MM.1S (cell line): Measurements from ENCODE around the gene CAMKK1.

Source experiments
- DNase-seq: peaks from one replicate; pipeline ENCODE4 v3.0.0-alpha.2; 2015
- H2AFZ ChIP-seq: fragments of 300-600 bp; sonication (generic); 2 replicates; pipeline ENCODE4 v1.6.0; 2016; ENCODE audit warnings: antibody characterized with exemption, low read length
- H3F3A ChIP-seq: fragments of 300-600 bp; sonication (generic); 2 replicates; pipeline ENCODE4 v1.6.1; 2016; ENCODE audit warnings: mild to moderate bottlenecking, antibody characterized with exemption, low read length, moderate library complexity, mixed read lengths; ENCODE audit not compliant: insufficient read depth
- H3K27ac ChIP-seq: fragments of 300-600 bp; sonication (generic); 2 replicates; pipeline ENCODE4 v1.5.1; 2016; ENCODE audit warnings: mild to moderate bottlenecking, low read length
- H3K27me3 ChIP-seq: fragments of 300-600 bp; sonication (generic); replicated peaks from 2 replicates; pipeline ENCODE4 v1.6.0; 2016; ENCODE audit warnings: low read length; ENCODE audit not compliant: insufficient read depth
- H3K36me3 ChIP-seq: fragments of 300-600 bp; sonication (generic); replicated peaks from 2 replicates; pipeline ENCODE4 v1.6.1; 2016; ENCODE audit warnings: mild to moderate bottlenecking, low read length, mixed read lengths; ENCODE audit not compliant: insufficient read depth
- H3K4me1 ChIP-seq: fragments of 300-600 bp; sonication (generic); 2 replicates; pipeline ENCODE4 v1.6.1; 2016; ENCODE audit warnings: low read length, mixed read lengths
- H3K4me2 ChIP-seq: fragments of 300-600 bp; sonication (generic); 2 replicates; pipeline ENCODE4 v1.6.0; 2016; ENCODE audit warnings: low read depth, low read length
- H3K4me3 ChIP-seq: fragments of 300-600 bp; sonication (generic); 2 replicates; pipeline ENCODE4 v1.5.1; 2016; ENCODE audit warnings: low read length, mixed read lengths
- H3K79me2 ChIP-seq: fragments of 300-600 bp; sonication (generic); 2 replicates; pipeline ENCODE4 v1.6.1; 2016; ENCODE audit warnings: mixed run types, low read length, mixed read lengths
- H3K9ac ChIP-seq: fragments of 300-600 bp; sonication (generic); 2 replicates; pipeline ENCODE4 v1.6.1; 2016; ENCODE audit warnings: low read length, mixed read lengths
- H3K9me2 ChIP-seq: fragments of 300-600 bp; sonication (generic); replicated peaks from 2 replicates; pipeline ENCODE4 v1.6.1; 2016; ENCODE audit warnings: mild to moderate bottlenecking, low read length, mixed read lengths; ENCODE audit not compliant: insufficient read depth
- H3K9me3 ChIP-seq: fragments of 300-600 bp; sonication (generic); replicated peaks from 2 replicates; pipeline ENCODE4 v1.6.1; 2016; ENCODE audit warnings: mild to moderate bottlenecking, low read length, mixed read lengths; ENCODE audit not compliant: insufficient read depth
- H4K20me1 ChIP-seq: fragments of 300-600 bp; sonication (generic); 2 replicates; pipeline ENCODE4 v1.6.1; 2016; ENCODE audit warnings: mild to moderate bottlenecking, low read length, moderate library complexity, mixed read lengths; ENCODE audit not compliant: insufficient read depth
- CTCF ChIP-seq: fragments of 300-600 bp; sonication (generic); IDR thresholded peaks from 2 replicates; pipeline ENCODE4 v1.5.1; 2016; ENCODE audit warnings: antibody characterized with exemption, low read length, mixed read lengths
- EZH2 ChIP-seq: fragments of 300-600 bp; sonication (generic); optimal IDR thresholded peaks from 2 replicates; pipeline ENCODE3; 2017; ENCODE audit warnings: low read depth, mild to moderate bottlenecking, antibody characterized with exemption, low read length, mixed read lengths
- EZH2phosphoT487 ChIP-seq: fragments of 300-600 bp; sonication (generic); IDR thresholded peaks from 2 replicates; pipeline ENCODE4 v1.6.1; 2018; ENCODE audit warnings: antibody characterized with exemption, low read length

Gene CAMKK1

GRCh38 chr17:3879186-3879585, 13.7 kb downstream of the CAMKK1 start:
- Histone ChIP-seq H3K36me3 (no peaks in the 10 kb centered on the region), H3K9ac (no peak overlapping the region), H2AFZ (no peak overlapping the region), H3K4me1 (no peaks in the 10 kb centered on the region), H3K27ac (no peak overlapping the region), H3F3A (no peaks in the 10 kb centered on the region), H3K9me2 (no peaks in the 10 kb centered on the region), H3K4me2 (no peak overlapping the region), H3K27me3 (no peaks in the 10 kb centered on the region), H4K20me1 (no peaks in the 10 kb centered on the region), H3K79me2 (no peaks in the 10 kb centered on the region), H3K9me3 (no peaks in the 10 kb centered on the region), H3K4me3 (no peak overlapping the region)
- no peak for DNase-seq
- TF ChIP-seq EZH2, result no peak
- TF ChIP-seq EZH2phosphoT487, result no peak
- no peak for TF ChIP-seq CTCF

GRCh38 chr17:3877220-3877619, 15.6 kb downstream of the CAMKK1 start:
- Histone ChIP-seq H3K4me2 (no peak overlapping the region), H3K27me3 (no peaks in the 10 kb centered on the region), H3K9ac (no peak overlapping the region), H4K20me1 (no peaks in the 10 kb centered on the region), H3K36me3 (no peaks in the 10 kb centered on the region), H3K9me3 (no peaks in the 10 kb centered on the region), H3F3A (no peaks in the 10 kb centered on the region), H3K27ac (no peak overlapping the region), H3K79me2 (no peaks in the 10 kb centered on the region), H3K9me2 (no peaks in the 10 kb centered on the region), H3K4me3 (no peak overlapping the region), H3K4me1 (no peaks in the 10 kb centered on the region), H2AFZ (no peak overlapping the region)
- TF ChIP-seq EZH2 (no peak), EZH2phosphoT487 (no peak), CTCF (no peak)
- DNase-seq, result no peak

GRCh38 chr17:3875317-3875716, 17.5 kb downstream of the CAMKK1 start:
- no peaks in the 10 kb centered on the region for H3K27me3 ChIP-seq
- H3K27ac ChIP-seq, result no peak overlapping the region
- H3K9ac ChIP-seq, result no peak overlapping the region
- no peak for TF ChIP-seq EZH2
- no peak for TF ChIP-seq CTCF
- no peak for TF ChIP-seq EZH2phosphoT487
- no peaks in the 10 kb centered on the region for H3K9me2 ChIP-seq
- 0 out of 2 replicates have a peak, but pooled peaks cover 4% of the 10 kb centered on the region for H3F3A ChIP-seq
- no peaks in the 10 kb centered on the region for H4K20me1 ChIP-seq
- H3K4me2 ChIP-seq, result no peak overlapping the region
- no peaks in the 10 kb centered on the region for H3K79me2 ChIP-seq
- no peak overlapping the region for H3K4me3 ChIP-seq
- H3K9me3 ChIP-seq, result no peaks in the 10 kb centered on the region
- no peak overlapping the region for H2AFZ ChIP-seq
- DNase-seq, result no peak
- H3K36me3 ChIP-seq, result no peaks in the 10 kb centered on the region
- peaks cover 5% of the 10 kb centered on the region; the same call in 1 of the 2 replicates for H3K4me1 ChIP-seq
